CD4-positive, alpha-beta T cell treated with Interferon gamma for 1 hour (primary cell): ENCODE measurements around the gene HDAC4.

ENCODE experiments used
- DNase-seq: peaks from one replicate; pipeline ENCODE4 v3.0.0-alpha.2; 2020

Gene HDAC4

GRCh38 chr2:239145106-239145505, 255.7 kb downstream of the HDAC4 start:
- DNase-seq = no peak

DNA sequence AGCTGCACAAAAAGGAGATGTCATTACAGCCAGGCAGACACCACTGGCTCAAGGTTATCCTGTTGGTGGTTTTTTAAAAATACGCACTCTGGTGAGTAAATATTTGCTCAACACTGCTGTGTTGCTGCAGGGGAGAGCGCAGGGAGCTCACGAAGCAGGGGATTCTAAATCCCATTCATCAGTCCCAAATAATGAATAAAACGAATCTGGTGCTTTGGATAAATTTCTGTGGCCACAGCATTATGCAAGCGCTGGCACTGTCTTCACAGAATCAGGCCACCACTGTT, 256.2 kb downstream of the HDAC4 start:
- DNase-seq = no peak

DNA sequence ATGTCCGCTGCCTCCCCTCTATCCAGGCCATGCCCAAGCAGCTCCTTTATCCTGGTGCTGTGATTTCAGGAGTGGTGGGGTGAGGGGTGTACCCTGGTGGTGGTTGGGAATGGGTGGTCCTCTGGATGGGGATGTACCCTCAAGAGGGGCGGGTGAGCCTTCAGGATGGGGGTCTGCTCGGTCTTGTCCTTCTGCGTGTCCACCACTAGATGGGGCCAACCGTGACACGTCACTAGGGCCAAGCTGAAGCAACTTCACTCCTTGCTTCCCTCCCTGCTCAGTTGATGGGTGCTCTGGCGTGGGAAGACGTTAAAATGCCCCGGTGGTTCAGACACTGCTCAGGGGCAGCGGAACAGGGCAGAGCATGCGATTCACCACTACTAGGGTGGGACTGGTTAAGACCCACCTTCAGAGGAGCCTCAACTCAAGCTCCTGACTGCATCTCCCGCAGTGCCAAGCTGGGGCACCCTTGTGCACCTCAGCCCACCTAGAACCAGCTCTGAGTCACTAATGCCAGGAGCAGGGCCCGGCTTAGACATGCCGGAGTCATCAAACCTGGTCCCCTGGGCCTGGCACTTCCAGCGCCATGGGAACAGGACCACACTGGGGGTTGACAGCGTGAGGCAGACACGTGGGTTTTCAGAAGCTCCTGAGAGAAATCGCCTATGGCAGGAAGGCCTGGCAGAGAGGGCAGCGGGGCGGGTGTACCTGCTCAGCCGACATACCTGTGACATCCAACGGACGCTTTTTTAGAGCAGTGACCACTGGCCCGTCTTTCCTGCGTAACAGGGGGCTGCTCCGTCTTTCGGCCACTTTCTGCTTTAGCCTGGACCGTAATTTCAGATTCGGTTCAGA, 256.7 kb downstream of the HDAC4 start:
- peak; percentile 11 for DNase-seq

DNA sequence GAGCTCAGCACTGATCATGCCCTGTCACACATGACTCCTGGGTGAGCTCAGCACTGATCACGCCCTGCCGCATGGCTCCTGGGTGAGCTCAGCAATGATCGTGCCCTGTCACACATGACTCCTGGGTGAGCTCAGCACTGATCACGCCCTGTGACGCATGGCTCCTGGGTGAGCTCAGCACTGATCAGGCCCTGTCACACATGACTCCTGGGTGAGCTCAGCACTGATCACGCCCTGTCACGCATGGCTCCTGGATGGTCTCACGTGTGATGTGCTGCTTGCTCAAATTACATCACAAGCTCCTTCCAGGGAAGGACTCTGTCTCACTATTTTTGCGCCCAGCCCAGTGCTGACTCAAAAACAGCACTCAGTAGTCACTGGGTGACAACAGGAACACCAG, 258.0 kb downstream of the HDAC4 start:
- DNase-seq = no peak

- DNase-seq = no peak
These were observed 258.5 kb downstream of the HDAC4 start for GRCh38 chr2:239142296-239142695.

DNA sequence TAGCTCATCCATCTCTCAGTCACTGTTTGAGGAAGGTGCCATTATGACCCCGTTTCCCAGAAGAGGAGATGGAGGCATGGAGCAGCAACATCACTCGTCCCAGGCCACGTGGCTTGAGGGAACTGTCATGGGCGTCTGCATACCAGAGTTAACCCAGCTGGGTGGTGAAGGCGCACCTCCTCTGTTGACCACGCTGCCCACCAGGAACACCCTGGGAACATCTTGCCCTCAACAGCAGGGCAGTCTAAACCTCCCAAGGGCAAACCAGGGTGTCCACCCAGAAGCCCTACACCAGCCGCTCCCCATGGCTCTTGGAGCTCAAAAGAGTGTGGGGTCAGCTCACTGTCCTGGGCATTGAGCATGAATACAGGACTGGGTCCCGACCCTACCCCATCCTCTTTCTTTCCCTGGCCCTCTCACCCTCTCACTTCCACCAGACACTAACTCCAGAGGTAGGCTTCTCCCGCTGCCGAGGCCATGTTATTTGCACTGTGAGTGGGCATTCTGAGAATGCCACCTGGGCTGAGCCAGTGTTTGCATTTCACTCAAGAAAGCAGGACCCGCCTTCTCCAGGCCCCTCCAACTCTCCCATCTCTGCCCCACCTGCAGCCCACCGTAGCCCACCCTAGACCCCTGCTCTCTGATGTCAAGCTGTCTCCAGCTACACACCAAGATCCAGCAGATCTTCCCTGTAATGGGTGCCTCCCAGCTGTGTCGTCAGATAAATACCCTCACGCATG, 259.6 kb downstream of the HDAC4 start:
- no peak for DNase-seq

DNA sequence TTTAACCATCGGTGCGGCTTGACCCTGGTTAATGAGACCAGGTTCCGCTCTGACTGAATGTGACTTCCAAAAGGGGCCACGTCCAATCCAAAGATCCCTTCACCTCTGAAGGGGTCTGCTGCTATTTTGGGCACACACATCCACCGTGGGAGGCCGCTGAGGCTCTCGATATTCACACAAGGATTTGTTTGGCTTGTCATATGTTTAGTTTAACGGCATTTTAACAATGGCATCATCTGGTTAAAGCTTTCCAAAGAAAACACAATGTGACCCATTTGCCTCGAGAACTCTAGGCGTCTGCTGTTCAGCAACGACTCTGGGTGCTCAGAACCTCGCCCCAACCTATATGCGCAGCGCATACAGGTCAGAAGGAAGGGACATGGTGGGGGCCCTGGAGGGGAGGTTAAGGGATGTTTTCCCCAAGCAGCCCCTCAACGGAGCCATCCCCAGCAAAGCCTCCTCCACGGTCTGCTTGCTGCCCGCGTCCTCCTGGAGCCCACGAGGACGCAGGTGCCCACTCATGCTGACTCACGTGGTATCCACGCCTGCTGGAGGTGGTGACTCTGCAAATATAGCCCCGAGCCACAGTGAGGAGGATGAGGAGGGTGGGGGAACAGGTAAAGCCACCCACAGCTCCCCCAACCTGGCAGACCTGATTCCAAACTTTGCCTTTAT, 260.3 kb downstream of the HDAC4 start:
- DNase-seq = no peak

- DNase-seq = no peak
These were observed 261.3 kb downstream of the HDAC4 start for GRCh38 chr2:239139566-239139965.

GRCh38 chr2:239139101-239139500, 261.7 kb downstream of the HDAC4 start:
- DNase-seq = no peak

GRCh38 chr2:239138610-239139009, 262.2 kb downstream of the HDAC4 start:
- no peak for DNase-seq

DNA sequence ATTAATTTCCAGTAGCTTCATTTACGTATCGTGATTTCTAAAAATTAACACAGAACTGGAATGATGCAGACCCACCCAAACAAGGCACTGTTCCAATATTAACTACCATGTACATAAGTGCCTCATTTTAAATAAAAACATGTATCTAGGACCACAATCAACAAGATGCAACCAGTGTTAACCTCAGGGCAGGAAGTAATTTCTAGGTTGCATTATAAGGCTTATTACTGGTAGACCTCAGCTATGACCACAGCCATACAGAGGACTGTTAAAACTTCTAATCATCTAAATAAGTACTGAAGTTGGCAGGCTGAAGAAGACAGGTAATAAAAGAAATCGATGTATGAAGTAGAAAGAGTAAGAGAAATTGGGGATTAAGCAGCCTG, 262.9 kb downstream of the HDAC4 start:
- no peak for DNase-seq

DNA sequence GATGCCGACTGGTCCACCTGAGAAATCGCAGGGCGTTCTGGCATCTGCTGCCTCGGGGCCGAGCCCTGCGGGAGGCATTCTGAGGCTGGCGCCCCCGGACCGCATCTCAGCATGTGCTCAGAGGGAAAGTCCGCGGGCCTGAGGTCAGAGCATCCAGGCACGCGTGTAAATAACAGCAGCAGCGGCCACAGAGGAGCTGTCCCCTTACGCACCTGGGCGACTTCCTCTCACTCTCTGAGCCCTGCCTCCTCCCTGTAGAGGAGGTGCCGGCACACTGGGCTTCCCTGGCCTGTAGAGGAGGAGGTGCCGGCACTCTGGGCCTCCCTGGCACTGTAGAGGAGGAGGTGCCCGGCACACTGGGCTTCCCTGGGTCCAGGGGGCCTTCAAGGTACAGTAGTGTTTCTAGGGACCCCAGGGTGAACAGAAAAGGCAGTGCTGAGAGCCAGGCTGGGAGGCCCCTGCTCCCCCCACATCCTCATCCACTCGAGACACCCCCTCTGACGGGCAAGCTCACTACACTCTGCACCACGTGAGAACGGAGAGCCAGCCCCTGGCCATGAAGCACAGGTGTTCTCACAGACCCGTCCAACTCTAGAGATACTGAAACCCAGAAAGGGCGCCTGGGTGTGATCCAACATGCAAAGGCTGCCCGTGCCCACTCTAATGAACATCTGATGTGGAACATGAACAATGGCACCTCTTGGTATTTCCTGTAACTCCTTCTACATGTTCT, 263.5 kb downstream of the HDAC4 start:
- no peak for DNase-seq

GRCh38 chr2:239136762-239137161, 264.1 kb downstream of the HDAC4 start:
- DNase-seq = no peak

- DNase-seq = no peak
These were observed 264.6 kb downstream of the HDAC4 start for GRCh38 chr2:239136203-239136602.

GRCh38 chr2:239135531-239135930, 265.3 kb downstream of the HDAC4 start:
- DNase-seq = no peak

GRCh38 chr2:239133945-239134570, 266.8 kb downstream of the HDAC4 start:
- no peak for DNase-seq

- DNase-seq = no peak
These were observed 268.0 kb downstream of the HDAC4 start for GRCh38 chr2:239132786-239133185.

DNA sequence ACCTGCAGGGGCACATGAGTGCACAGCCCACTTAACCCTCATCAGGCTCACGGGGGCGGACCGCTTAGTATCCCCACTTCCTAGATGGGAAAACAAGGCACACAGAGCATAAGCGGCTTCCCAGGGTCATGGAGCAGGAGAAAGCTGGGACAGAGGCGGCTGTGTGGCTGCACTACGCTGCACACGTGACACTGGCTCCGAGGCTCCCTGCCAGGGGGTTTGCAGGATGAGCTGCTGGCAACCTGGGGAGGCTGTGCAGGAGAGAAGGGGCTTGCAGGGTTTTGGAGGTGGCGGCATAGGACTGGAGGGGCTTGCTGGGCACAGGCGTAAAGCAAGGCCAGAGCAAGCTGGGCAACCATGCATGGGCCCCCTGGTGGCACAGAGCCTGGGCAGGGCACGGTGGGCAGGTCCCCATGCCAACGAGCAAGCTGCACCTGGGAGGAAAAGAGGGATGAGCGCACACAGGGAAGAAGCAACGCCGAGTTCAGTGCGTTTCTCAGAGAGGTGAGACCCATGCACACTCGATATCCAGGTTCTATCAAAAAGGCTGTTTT, 268.6 kb downstream of the HDAC4 start:
- no peak for DNase-seq

GRCh38 chr2:239131521-239131920, 269.3 kb downstream of the HDAC4 start:
- DNase-seq = no peak

DNA sequence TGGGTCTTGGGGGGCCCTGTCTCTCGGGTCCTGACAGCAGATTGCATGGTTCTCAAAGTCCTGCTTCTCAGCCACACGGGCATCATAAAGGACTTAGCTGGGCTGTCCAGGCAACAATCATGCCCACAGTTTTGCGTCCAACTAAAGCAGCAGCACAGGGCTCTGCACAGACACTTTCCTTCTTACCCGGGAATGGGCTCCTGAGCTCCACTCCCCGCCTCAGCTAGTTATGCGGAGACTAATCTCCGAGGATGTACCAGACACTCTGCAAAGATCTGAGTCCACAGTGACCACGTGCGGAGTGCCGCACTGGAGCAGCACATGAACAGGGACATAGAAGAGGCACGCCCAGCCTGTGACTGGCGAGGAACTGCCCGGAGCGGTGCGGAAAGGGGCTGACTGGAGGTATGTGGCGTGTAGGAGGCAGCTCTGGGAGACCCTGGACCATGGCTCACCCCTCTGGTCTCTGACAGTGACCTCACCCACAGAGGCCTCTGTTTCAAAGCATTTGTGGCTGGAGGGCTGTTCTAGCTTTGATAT, 270.0 kb downstream of the HDAC4 start:
- DNase-seq = no peak

DNA sequence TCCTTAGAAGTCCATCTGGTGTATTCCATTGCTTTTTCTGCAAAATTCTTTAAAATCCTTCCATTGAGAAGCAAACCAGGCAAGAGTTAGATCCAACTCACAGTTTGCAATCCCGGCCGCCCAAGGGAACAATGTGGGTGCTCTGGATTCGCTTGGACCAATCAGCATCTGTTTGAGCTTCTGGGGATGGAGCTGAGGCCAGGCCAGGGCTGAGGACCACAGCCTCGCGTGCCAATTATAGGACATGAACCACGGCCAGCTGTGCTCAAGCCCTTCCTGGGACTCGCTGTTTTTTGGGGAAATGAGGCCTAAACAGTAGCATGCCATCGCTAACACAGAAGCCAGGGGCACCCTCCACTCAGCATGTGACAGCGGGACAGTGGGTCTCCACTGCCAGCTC, 270.8 kb downstream of the HDAC4 start:
- DNase-seq = no peak
